Esophagus muscularis mucosa (tissue), 4 donors: Measurements from ENCODE around the gene BRCA1.

Experiments
- CTCF ChIP-seq, 3 experiments: fragments of 200-600 bp in 2 of 3; fragments of 450-650 bp in 1 of 3; sonication (generic) in 2 of 3; IDR thresholded peaks; one replicate each; pipeline ENCODE4 v1.5.1; 2017 to 2019; ENCODE audit warnings: antibody characterized with exemption in 3 of 3, mild to moderate bottlenecking in 2 of 3, moderate library complexity in 1 of 3
- EP300 ChIP-seq: sonication (generic); formaldehyde crosslinking; IDR thresholded peaks from one replicate; pipeline ENCODE4 v1.6.1; 2017; ENCODE audit warnings: antibody characterized with exemption
- POLR2A ChIP-seq: fragments of 450-650 bp; IDR thresholded peaks from one replicate; pipeline ENCODE4 v1.6.1; 2017; ENCODE audit warnings: antibody characterized with exemption, moderate library complexity, mild to moderate bottlenecking, low read depth

GRCh38 chr17:43021741-43022512 is 103.2 kb downstream of the BRCA1 start, which contains the start of gene VAT1:
- TF ChIP-seq CTCF (IDR thresholded peaks at IDR 0.05) (peak in 1 of 3 experiments; percentile 2), EP300 (no peak), POLR2A (peak; percentile 44)
